NOMO-1 (cell line): Measurements from ENCODE around the gene ZNF358.
"Not testable (repeated sequence)": the region's sequence is repeated elsewhere in the genome, so short reads cannot be mapped to it uniquely, and the experiment has no call there.

Experiments
- DNase-seq, 2 experiments: peaks; one replicate each; lab custom pipeline; 2025; ENCODE audit not compliant: unreplicated experiment in 2 of 2; lab: John Stamatoyannopoulos, UW

ZNF358 gene

GRCh38 chr19:7534531-7535046, 18.7 kb downstream of the ZNF358 start:
- DNase-seq, result peak; percentile 26 to 40

- peak; percentile 79 to 92 for DNase-seq
These were observed 19.4 kb downstream of the ZNF358 start, which contains the start of gene PNPLA6 for GRCh38 chr19:7535047-7535997. PNPLA6 (plus strand) TSS chr19:7535717; CDS start chr19:7535789, 72 bp downstream.

DNA sequence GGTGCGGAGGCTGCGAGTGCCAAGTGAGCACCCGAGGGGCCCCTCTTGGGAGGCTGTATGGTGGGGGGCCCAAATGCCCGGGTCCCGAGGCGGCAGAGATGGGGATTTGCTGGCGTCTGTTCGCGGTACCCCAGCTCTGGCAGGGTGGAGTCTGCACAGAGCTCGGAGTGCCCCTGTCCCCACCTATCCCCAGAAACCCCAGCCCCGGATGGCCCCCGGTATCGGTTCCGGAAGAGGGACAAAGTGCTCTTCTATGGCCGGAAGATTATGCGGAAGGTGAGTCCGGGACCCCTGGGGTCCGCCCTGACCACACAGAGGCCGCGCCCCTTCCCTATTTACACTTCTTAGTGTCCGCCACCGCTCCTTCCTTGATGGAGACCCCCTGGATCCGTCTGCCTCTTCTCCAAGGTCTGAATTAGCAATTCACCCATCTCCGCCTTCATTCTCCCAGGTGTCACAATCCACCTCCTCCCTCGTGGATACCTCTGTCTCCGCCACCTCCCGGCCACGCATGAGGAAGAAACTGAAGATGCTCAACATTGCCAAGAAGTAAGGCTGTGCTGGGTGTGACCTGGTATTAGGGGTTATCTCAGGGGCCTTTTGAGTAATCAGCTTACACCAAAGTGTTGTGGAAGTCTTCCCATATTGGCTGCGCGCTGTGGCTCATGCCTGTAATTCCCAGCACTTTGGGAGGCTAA, 20.2 kb downstream of the ZNF358 start:
- no peak for DNase-seq

DNA sequence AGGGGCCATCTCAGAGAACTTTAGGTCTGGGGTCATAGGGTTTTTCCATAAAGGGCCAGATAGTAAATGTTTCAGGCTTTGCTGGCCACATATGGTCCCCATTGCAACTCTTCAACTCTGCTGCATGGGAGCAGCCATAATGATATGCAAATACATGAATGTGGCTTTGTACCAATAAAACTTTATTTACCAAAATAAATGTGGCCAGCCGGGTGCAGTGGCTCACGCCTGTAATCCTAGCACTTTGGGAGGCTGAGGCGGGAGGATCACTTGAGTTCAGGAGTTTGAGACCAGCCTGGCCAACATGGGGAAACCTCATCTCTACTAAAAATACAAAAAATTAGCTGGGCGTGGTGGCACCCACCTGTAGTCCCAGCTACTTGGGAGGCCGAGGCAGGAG, 23.1 kb downstream of the ZNF358 start:
- DNase-seq, result not testable (repeated sequence)

- DNase-seq, result no peak
These were observed 24.0 kb downstream of the ZNF358 start for GRCh38 chr19:7539827-7540425.

- DNase-seq, result no peak
These were observed 25.0 kb downstream of the ZNF358 start for GRCh38 chr19:7540761-7541474.

DNA sequence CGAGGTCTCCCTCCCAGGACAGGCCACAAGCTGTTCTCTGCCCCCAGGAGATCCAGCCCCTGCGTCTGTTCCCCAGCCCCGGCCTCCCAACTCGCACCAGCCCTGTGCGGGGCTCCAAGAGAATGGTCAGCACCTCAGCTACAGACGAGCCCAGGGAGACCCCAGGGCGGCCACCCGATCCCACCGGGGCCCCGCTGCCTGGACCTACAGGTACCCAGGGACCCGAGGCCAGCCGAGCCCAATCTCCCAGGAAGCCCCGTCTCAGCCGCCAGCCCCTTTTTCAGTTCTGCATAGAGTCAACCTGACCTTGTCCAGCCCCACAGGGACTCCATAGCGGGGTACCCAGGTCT, 25.5 kb downstream of the ZNF358 start:
- no peak for DNase-seq

GRCh38 chr19:7541828-7542443, 26.0 kb downstream of the ZNF358 start:
- no peak for DNase-seq

DNA sequence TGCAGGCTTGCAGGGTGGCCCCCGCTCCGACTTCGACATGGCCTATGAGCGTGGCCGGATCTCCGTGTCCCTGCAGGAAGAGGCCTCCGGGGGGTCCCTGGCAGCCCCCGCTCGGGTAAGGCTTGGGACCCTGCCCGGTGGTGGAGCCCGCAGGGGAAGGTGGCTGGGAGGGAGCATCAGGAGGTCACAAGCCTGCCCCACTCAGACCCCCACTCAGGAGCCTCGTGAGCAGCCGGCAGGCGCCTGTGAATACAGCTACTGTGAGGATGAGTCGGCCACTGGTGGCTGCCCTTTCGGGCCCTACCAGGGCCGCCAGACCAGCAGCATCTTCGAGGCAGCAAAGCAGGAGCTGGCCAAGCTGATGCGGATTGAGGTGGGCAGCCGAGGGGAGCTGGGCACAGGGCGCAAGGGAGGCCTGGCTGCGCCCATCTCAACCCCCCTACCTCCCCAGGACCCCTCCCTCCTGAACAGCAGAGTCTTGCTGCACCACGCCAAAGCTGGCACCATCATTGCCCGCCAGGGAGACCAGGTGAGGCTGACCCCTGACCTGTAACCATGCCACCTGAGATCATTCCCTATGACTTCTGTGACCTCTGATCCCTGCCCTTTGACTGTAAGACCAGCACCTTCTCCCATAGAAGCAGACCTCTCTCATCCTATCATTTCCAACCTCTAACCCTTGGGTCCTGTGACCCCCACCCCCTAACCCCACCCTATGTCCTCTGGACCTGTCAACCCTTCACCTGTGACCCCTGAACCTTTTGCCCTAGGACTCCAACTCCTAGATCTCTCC, 26.8 kb downstream of the ZNF358 start:
- no peak for DNase-seq

GRCh38 chr19:7544626-7545025, 28.7 kb downstream of the ZNF358 start:
- peak; percentile 54 to 57 for DNase-seq

GRCh38 chr19:7545300-7545699, 29.4 kb downstream of the ZNF358 start:
- DNase-seq, result peak in 1 of 2 experiments; percentile 46

- peak in 1 of 2 experiments; percentile 19 for DNase-seq
These were observed 30.0 kb downstream of the ZNF358 start for GRCh38 chr19:7545904-7546303.

DNA sequence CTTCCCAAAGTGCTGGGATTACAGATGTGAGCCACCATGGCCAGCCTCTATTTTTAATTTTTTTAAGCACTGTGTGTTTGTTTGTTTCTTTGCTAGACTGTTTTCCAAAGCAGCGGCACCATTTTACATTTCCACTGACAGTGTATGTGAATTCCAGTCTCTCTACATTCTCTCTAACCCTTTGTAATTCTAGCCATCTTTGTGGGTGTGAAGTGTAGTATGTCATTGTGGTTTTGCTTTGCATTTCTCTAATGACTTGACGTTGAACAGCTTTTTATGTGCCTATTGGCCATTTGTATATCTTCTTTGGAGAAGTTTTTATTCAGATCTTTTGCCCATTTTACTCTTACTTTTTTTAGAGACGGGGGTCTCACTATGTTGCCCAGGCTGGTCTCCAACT, 31.3 kb downstream of the ZNF358 start:
- DNase-seq, result no peak

DNA sequence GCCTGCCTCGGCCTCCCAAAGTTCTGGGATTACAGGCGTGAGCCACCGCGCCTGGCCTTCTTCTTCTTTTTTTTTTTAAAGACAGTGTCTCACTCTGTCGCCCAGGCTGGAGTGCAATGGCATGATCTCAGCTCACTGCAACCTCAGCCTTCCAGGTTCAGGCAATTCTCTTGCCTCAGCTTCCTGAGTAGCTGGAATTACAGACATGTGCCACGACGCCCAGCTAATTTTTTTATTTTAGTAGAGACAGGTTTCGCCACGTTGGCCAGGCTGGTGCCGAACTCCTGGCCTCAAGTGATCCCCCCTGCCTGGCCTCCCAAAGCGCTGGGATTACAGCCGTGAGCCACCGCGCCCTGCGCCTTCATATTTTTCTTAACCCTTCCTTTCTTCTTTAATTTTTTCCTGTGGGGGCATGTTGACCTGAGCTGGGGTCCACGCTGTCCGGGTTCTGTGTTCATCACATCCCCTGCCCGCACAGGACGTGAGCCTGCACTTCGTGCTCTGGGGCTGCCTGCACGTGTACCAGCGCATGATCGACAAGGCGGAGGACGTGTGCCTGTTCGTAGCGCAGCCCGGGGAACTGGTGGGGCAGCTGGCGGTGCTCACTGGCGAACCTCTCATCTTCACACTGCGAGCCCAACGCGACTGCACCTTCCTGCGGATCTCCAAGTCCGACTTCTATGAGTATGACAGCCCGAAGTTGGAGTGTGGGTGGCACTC, 33.7 kb downstream of the ZNF358 start:
- no peak for DNase-seq

- no peak for DNase-seq
These were observed 34.4 kb downstream of the ZNF358 start for GRCh38 chr19:7550169-7550770.

- no peak for DNase-seq
These were observed 35.3 kb downstream of the ZNF358 start for GRCh38 chr19:7550987-7551761.

DNA sequence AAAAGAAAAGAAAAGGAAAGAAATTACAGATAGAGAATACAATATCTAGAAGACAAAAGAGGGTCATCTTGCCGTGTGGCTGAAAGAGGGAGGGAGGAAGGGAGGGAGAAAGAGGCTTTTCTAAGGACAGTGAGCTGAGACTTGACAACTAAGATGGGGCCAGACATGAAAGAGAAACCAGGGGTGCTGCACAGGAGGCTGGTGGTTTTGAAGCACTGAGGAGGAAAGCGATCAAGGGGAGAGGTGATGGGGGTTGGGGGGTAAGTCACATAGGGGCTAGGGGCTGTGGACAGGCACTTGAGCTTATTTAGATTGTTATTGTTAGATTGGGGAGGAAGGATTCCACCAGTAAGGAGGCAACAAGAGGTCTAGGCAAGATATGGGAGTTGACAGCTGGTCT, 36.9 kb downstream of the ZNF358 start:
- no peak for DNase-seq

- DNase-seq, result no peak
These were observed 38.7 kb downstream of the ZNF358 start for GRCh38 chr19:7554565-7554964.
